Ishikawa (cell line): ENCODE measurements around the gene BTNL9.

Source experiments
- EGR1 ChIP-seq: IDR thresholded peaks from 2 replicates; pipeline ENCODE4 v1.6.1; 2012
- EP300 ChIP-seq: IDR thresholded peaks from 2 replicates; pipeline ENCODE4 v1.6.1; 2012; ENCODE audit warnings: borderline replicate concordance
- TCF12 ChIP-seq: IDR thresholded peaks from 2 replicates; pipeline ENCODE4 v1.6.1; 2012; ENCODE audit warnings: low read depth
- TF ChIP-seq, protein P1 (sequence below): IDR thresholded peaks from 2 replicates; pipeline ENCODE4 v1.6.1; 2012; ENCODE audit warnings: low read depth, mild to moderate bottlenecking
- TF ChIP-seq, protein P2 (sequence below): IDR thresholded peaks from 2 replicates; pipeline ENCODE4 v1.6.1; 2012

DNA sequence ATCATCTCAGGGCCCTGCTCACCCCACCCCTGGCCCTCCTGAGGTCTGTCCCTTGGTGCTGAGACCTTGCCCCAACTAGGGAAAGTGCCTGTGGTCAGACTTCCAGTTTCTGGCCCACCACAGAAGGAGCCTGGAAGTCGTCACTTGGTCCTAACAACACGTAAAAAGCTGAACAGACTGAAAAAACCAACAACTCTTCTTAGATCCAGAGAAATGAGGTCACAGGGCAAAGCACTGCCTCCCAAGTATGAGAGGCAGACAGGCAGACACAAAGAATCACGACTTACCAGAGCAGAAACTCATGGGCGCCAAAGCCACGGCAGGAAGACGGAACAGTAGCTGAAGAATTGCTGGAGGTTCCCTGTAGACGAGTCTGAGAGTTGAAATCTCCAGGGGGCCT lies 52.4 kb downstream of the BTNL9 start:
- no peak for TF ChIP-seq TCF12
- TF ChIP-seq EGR1 = no peak
- no peak for TF ChIP-seq EP300
- TF ChIP-seq, protein P1, sequence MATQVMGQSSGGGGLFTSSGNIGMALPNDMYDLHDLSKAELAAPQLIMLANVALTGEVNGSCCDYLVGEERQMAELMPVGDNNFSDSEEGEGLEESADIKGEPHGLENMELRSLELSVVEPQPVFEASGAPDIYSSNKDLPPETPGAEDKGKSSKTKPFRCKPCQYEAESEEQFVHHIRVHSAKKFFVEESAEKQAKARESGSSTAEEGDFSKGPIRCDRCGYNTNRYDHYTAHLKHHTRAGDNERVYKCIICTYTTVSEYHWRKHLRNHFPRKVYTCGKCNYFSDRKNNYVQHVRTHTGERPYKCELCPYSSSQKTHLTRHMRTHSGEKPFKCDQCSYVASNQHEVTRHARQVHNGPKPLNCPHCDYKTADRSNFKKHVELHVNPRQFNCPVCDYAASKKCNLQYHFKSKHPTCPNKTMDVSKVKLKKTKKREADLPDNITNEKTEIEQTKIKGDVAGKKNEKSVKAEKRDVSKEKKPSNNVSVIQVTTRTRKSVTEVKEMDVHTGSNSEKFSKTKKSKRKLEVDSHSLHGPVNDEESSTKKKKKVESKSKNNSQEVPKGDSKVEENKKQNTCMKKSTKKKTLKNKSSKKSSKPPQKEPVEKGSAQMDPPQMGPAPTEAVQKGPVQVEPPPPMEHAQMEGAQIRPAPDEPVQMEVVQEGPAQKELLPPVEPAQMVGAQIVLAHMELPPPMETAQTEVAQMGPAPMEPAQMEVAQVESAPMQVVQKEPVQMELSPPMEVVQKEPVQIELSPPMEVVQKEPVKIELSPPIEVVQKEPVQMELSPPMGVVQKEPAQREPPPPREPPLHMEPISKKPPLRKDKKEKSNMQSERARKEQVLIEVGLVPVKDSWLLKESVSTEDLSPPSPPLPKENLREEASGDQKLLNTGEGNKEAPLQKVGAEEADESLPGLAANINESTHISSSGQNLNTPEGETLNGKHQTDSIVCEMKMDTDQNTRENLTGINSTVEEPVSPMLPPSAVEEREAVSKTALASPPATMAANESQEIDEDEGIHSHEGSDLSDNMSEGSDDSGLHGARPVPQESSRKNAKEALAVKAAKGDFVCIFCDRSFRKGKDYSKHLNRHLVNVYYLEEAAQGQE = no peak
- TF ChIP-seq, protein P2, sequence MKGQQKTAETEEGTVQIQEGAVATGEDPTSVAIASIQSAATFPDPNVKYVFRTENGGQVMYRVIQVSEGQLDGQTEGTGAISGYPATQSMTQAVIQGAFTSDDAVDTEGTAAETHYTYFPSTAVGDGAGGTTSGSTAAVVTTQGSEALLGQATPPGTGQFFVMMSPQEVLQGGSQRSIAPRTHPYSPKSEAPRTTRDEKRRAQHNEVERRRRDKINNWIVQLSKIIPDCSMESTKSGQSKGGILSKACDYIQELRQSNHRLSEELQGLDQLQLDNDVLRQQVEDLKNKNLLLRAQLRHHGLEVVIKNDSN = no peak
